Heart left ventricle (tissue), 13 donors: Measurements from ENCODE around the gene TTBK2.

Experiments used
- POLR2A ChIP-seq, 2 donors: fragments of 450-650 bp; IDR thresholded peaks; one replicate each; pipeline ENCODE4 v1.6.1; 2017; ENCODE audit warnings: antibody characterized with exemption in 2 of 2, mild to moderate bottlenecking in 2 of 2, moderate library complexity in 2 of 2
- TF ChIP-seq, protein P1 (sequence below), 12 donors: fragments of 200-600 bp; sonication (generic) in 4 of 12; IDR thresholded peaks; one replicate each; pipeline versions ENCODE4 v1.5.0 to v1.8.0; 2018 to 2022; ENCODE audit warnings: antibody characterized with exemption in 12 of 12, mild to moderate bottlenecking in 5 of 12
- donor health status: ischemic (EF 13 %, LVEDD 7.1; RV severe dilation, severe dysfunction).
- donor health status: DM: no; HTN: yes; CAD: no.
- donor health status: DM: no; HTN: no; CAD: no.
- donor health status: ischemic (EF 25% LVEDD 6.9; RV normal size, moderate dysfunction).
- donor health status: ischemic (EF 25% LVEDD 5.7; RV mildly dilated, moderate dysfunction).
- donor health status: ischemic (EF 35%, LVEDD 5.7; RV mildly dilated, moderate dysfunction).
- donor health status: nonischemic (EF 11% LVEDD 7.7; RV severe dilation, severe dysfunction).
- donor health status: DM: yes; HTN: yes; CAD: no.
- donor health status: PGD.
- donor health status: ischemic (EF 29% LVEDD 5.4; RV normal size, mild dysfunction).
- donor health status: nonischemic (EF 23%, LVEDD 6.1; RV moderate dilation, normal function).

- TF ChIP-seq POLR2A (IDR thresholded peaks at IDR 0.05) = no peak
- TF ChIP-seq, protein P1, sequence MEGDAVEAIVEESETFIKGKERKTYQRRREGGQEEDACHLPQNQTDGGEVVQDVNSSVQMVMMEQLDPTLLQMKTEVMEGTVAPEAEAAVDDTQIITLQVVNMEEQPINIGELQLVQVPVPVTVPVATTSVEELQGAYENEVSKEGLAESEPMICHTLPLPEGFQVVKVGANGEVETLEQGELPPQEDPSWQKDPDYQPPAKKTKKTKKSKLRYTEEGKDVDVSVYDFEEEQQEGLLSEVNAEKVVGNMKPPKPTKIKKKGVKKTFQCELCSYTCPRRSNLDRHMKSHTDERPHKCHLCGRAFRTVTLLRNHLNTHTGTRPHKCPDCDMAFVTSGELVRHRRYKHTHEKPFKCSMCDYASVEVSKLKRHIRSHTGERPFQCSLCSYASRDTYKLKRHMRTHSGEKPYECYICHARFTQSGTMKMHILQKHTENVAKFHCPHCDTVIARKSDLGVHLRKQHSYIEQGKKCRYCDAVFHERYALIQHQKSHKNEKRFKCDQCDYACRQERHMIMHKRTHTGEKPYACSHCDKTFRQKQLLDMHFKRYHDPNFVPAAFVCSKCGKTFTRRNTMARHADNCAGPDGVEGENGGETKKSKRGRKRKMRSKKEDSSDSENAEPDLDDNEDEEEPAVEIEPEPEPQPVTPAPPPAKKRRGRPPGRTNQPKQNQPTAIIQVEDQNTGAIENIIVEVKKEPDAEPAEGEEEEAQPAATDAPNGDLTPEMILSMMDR (IDR thresholded peaks at IDR 0.05) = no peak
These were observed 759 bp upstream of the TTBK2 start for GRCh38 chr15:42921342-42921731.
